GM19455 (cell line): ENCODE measurements around the gene DNAAF5.
"Not testable (repeated sequence)": the region's sequence is repeated elsewhere in the genome, so short reads cannot be mapped to it uniquely, and the experiment has no call there.

Source experiments
- ATAC-seq: cut with Tn5 transposase; IDR thresholded peaks from one replicate; pipeline ENCODE4 v1.9.1; 2021; ENCODE audit not compliant: unreplicated experiment

Gene DNAAF5

DNA sequence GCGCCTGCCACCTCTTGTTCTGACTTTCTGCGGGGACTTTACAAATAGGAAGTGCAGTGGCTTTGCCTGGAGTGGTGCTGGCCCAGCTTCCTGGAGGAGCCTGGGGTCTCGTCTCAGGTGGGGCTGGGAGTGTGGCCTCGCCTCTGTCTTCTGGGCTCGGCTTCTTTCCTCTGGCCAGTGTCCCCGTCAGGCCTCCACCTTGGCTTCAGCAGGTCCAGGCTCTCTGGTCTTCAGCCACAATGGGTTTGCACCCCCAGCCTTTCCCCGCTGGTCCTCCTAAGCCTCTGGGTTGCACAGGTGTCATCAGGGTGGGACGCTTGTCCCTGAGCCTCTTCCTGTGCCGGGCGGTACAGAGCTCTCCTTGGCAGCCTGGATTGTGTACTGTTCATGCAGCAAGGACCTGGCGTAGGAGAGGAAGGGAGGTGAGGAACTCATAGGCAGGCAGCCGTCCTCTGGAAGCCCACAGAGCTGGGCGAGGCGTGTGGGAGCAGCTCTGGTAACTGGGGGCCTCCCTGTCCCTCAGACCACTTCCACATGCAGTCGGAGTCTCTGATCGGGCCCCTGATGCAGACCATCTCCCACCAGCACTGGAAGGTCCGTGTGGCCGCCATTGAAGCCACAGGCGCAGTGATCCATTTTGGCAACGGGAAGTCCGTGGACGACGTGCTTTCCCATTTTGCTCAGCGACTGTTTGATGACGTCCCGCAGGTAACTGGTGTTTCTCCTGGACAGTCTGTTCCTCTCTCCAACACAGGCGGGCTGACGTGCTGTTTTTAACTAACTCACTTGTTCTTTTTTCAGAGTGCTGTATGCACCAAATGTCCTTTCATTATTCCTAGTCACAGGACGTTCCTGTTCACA is 2.9 kb downstream of the DNAAF5 start:
- ATAC-seq = no peak

DNA sequence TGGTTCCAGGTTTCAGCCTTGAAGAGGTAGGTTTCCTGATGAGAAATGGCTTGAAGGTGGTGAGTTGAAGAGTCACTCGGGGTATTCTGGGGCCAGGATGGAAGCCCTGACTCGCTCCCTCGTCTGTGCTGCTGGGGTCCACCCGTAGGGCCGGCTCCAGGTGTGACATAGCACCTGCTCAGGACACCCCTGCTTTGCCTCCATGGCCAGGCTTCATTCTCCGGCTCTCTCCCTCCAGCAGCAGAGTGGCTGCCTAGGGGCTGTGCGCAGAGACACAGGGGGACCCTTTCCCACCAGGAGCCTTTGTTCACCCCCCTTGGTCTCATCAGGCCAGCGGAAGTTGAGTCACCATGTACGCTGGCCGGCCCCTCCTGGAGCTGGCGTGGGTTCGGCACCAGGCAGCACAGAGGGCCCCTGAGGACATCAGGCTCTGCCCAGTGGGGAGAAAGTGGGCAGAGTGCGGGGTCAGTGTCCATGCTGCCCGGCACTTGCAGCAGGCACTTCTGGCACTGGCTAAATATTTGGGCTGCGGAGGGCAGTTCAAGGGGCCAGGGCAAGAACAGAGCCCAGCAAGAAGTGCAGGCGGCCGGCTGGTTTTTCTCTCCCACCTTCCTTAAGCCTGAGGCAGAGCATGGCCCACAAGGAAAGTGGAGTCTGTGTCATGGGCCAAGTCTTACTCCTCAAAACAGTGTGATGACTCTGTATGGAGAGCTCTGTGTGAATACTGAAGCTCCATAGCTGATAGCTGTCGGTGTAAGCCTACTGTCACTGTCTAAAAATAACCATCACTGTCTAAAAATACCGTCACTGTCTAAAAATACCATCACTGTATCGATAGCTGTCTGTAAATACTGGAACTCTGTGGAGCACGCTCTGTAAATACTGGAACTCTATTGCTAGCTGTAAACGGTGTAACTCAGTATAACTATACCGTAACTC is 4.3 kb downstream of the DNAAF5 start:
- no peak for ATAC-seq

DNA sequence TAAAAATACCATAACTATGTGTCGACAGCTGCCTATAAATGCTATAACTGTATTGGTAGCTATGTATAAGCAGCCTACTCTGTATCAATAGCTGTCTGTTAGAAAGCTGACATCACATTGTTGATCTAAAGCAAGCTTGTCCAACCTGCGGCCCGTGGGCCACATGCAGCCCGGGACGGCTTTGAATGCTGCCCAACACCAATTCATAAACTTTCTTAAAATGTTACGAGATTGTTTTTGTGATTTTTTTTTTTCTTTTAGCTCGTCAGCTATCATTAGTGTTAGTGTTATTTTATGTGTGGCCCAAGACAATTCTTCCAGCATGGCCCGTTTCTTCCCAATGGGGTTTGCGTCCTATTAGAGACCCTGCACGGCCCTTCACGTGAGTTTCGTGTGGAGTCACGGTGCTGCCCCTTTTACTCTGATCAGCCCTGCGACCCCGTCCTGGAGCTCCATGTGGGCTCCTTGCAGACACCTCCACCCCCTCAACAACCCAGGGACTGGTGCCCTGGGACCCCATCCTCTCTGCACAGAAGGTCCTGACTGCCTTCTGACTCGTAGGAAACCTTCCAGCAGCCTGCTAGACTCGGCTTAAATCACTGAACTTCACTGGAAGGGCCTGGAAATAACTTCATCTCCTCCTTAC is 5.1 kb downstream of the DNAAF5 start:
- no peak for ATAC-seq

DNA sequence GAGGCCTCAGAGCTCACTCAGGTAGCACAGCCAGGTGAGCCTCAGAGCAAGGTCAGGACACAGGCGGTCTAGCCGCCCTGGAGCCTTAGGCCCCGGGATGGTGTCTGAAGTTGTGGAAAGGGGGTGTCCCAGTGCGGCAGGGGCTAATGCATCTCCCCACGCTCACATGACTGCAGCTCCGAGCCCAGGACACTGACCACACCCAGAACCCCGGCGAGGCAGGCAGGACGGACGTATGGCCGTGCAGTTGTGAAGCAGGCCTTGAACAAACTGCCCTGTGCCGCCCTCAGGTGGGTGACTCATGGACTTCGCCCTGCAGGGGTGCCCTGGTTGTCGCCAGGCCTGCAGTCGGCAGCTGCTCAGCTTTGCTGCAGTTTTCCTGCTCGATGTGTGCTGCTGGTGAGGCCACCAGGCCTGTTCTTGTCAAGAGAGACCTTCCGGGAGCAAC is 5.6 kb downstream of the DNAAF5 start:
- no peak for ATAC-seq

DNA sequence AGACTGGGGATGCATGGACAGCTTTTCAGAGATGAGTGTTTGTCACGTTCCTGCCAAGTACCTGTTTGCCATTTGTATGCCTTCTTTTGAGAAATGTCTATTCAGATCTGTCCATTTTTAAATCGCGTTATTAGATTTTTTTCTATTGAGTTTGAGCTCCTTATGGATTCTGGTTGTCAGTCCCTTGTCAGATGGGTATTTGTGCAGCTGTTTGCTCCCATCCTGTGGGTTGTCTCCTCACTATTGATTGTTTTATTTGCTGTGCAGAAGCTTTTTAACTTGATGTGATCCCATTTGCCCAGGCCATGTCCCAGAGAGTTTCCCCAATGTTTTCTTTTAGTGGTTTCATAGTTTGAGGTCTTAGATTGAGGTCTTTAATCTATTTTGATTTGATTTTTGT is 6.1 kb downstream of the DNAAF5 start:
- no peak for ATAC-seq

DNA sequence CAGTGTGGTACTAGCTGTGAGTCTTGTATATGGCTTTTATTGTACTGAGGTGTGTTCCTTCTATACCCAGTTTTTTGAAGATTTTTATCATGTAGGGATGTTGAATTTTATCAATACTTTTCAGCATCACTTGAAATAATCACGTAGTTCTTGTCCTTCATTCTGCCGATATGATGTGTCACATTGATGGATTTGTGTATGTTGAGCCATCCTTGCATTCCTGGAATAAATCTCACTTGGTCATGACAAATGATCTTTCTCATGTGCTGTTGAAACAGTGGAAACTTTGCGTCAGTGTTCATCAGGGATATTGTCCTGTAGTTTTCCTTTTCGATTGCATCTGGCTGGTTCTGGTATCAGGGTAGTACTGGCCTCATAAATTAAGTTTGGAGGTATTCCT is 7.7 kb downstream of the DNAAF5 start:
- ATAC-seq = no peak

DNA sequence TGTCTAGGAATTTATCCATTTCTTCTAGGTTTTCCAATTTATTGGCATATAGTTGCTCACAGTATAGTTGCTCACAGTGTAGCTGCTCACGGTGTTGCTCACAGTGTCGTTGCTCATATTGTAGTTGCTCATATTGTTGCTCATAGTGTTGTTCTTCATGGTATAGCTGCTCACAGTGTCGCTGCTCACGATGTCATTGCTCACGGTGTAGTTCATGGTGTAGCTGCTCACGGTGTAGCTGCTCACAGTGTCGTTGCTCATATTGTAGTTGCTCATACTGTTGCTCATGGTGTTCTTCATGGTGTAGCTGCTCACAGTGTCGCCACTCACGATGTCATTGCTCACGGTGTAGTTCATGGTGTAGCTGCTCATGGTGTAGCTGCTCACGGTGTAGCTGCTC is 8.3 kb downstream of the DNAAF5 start:
- ATAC-seq = no peak

DNA sequence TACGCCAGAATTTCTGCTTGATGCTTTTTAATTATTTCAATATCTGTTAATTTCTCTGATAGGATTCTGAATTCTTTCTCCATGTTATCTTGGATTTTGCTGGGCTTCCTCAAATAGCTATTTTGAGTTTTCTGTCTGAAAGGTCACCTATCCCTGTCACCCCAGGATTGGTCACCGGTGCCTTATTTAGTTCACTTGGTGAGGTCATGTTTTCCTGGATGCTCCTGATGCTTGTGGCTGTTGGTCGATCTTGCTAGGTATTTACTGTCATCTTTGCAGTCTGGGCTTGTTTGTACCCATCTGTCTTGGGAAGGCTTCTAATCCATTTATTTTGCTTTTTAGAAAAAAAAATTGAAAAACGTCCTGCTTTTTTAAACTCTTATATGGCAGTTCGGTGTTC is 11.7 kb downstream of the DNAAF5 start:
- no peak for ATAC-seq

DNA sequence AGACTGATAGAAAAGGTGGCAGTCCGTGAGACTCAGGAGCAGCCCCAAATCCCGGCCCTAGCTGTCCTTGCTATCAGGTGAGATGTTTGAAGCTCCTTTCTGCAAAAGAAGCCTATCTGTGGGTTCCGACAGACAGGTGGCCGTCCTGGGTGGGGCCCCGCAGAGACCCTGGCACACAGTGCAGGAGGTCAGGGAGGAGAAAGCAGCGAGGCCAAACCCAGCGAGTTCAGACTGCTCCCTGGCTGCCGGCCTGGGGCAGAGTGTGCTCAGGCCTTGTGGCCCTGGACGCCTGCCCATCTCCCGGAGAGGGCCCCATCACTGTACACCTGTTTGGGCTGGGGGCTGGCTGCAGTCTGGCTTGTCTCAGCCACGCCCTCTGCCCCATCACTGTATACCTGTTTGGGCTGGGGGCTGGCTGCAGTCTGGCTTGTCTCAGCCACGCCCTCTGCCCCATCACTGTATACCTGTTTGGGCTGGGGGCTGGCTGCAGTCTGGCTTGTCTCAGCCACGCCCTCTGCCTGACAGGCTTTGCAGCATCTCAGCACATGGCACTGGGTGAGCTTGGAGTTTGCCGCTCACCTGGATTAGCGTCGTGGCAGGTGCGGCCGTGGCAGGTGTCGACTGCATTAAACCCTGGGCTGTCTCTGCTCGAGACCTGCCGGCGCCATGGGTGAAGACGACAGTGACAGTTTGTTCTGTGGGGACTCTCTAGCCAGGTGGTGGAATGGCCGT is 12.4 kb downstream of the DNAAF5 start:
- ATAC-seq = no peak

DNA sequence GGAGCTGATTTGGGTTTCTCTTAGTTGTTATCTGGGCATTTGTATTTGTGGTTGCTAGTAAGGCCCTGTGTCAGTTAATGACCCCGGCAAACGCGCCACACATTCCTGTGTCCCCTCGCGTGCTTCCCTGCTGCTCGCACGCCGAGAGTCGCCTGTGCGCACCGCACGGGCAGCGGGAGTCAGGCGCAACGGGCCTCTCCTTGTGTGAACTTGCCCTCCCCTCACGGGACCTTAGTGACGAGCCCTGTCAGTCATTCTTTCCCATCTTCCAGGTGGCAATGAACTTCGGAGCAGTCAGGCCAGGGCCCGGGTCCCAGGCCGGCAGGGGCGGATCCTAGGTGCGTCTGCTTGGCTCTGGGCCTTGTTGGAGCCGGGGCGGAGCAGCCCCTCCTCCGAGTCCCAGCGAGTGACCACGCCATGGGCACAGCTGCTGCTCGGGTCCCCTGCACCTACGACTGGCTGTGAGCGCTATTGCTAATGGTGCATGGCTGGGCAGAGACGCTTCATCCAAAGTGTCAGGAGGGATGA is 13.0 kb downstream of the DNAAF5 start:
- ATAC-seq = no peak

DNA sequence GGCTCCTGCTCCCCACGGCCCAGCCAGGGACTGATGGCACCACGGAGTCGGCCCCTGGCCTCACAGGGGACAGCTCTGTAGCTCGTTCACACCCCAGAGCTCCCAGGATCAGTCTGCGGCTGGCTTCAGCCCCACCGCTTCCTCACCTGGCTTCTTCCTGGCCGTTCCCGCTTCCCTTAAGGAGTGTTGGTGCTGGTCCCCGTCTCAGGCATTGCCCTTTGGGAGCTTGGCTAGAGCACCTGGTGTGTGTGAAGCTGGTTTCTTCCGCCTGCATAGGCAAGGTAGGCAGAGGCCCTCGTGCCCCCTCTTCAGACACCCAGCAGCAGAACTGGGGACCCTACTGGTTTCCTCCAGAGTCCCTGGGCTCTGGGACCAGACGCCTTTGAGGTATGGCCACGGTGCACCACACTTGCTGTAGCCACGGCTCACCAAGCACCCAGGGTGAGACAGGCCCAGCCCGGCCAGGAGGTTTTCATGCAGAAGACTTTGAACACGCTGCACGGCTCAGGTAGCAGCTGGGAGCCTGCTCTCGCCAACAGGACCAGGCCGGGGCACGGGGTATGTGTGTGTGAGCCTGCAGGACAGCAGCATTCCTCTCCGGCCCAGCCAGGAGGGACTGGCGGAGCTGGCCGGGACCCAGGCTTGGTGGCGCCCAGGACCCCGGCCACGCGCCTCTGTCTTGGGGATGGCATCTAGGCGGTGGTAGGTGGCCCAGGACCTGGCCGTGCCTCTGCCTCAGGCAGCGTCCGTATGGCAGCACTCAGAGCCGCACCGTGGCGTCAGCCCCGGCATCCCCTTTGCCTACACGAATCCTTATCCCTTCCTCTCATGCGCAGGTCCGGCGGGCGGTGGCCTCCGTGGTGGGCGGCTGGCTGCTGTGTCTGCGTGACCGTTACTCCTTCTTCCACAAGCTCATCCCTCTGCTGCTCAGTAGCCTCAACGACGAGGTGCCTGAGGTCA is 13.8 kb downstream of the DNAAF5 start:
- ATAC-seq = no peak

DNA sequence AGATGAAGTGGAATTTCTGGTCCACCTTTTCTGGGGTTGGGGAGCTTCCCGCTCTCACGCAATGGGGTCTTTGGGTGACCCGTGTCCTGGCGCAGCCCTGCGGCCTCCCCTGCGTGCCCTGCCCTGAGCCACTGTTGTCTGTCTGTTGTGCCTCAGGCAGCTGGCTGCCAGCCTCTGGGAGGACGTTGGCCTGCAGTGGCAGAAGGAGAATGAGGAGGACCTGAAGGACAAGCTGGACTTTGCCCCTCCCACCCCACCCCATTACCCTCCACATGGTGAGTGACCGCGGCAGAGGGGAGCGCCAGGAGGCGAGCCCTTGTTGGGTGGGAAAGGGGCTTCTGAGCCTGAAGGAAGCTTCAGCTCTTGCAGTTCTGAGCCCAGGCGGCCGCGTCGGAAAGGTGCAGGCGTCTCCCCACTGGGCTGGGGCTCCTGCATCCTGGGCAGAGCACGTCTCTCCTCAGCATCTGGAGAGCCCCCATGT is 14.7 kb downstream of the DNAAF5 start:
- no peak for ATAC-seq

DNA sequence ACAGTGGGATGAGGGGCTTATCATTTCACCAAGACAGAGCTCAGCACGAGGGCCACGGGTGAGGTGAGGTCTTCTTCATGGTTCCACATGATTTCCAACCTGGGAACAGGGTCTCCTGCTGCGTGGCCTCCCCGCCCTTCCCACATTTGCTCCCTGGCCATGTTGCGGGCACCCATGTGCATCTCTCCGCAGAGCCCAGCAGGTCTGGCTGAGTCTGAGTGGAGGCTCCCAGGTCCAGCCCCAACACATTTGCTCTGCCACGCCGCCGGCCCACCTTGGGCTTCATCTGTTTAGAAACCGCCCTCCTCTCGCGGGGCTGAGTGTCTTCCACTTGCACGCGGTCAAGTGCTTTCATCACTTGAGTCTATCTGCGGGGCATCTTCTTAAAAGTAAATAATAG is 15.4 kb downstream of the DNAAF5 start:
- ATAC-seq = no peak

DNA sequence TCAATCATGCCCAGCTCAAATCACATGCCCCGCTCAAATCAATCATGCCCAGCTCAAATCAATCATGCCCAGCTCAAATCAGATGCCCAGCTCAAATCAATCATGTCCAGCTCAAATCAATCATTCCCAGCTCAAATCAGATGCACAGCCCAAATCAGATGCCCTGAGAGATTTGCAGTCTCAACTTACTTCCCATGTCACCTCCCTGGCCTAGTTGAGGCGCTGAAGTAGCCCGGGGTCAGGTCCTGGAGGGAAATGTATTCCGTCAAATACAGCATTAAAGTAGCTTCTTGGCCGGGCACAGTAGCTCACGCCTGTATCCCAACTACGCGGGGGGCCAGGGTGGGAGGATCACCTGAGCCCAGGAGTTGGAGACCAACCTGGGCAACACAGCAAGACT is 16.3 kb downstream of the DNAAF5 start:
- no peak for ATAC-seq

DNA sequence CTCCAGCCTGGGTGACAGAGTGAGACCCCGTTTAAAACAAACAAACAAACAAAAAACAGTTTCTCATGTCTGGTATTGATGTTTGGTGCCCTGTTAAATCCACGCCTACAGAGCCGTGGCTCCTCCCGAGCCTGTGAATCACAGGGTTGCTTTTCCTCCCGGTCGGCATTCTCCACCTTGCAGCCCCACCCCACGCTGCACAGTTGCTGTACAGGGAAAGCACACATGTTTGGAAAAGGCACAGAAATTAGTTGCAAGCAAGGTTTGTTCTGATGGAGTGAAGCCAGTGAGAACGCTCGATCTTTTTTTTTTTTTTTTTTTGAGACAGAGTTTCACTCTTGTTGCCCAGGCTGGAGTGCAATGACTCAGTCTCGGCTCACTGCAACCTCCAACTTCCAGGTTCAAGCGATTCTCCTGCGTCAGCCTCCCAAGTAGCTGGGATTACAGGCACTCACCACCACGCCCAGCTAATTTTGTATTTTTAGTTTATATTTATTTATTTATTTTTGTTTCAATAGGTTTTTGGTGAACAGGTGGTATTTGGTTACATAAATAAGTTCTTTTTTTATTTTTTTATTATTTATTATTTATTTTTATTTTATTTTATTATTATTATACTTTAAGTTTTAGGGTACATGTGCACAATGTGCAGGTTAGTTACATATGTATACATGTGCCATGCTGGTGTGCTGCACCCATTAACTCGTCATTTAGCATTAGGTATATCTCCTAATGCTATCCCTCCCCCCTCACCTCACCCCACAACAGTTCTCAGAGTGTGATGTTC is 17.0 kb downstream of the DNAAF5 start:
- not testable (repeated sequence) for ATAC-seq

DNA sequence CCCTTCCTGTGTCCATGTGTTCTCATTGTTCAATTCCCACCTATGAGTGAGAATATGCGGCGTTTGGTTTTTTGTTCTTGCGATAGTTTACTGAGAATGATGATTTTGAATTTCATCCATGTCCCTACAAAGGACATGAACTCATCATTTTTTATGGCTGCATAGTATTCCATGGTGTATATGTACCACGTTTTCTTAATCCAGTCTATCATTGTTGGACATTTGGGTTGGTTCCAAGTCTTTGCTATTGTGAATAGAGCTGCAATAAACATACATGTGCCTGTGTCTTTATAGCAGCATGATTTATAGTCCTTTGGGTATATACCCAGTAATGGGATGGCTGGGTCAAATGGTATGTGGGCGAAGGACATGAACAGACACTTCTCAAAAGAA is 17.6 kb downstream of the DNAAF5 start:
- not testable (repeated sequence) for ATAC-seq

DNA sequence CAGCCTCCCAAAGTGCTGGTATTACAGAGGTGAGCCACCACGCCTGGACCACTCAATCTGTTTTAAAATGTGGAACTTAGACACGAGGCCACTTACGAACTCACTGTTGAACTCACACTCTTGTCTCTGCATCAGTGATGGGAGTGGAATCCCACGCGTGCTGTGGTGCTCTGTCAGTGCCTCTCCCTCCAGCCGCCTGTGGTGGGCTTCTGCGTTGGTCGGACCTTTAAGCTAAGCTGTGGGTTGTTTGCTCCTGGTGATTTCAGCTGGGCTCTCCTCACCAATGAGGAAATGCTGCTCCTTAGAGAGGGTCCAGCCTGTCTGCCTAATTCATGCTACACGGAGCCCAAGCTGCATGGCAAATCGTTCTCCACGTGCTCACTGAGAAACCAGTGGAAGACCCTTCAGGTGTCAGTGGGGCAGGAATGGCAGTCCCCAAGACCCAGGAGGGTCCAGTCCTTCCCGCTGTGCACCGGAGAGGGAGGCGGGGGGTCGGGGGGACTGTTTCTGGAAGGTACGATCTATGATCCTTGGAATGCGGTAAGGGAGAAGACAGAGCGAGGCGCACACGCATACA is 18.4 kb downstream of the DNAAF5 start:
- no peak for ATAC-seq
